ENCODE data around the gene OFD1.
"Not testable (repeated sequence)": the region's sequence is repeated elsewhere in the genome, so short reads cannot be mapped to it uniquely, and the experiment has no call there.

The OFD1 gene

GRCh38 chrX:13703589-13703988, 31.0 kb upstream of the OFD1 start:
- Histone ChIP-seq H3K9ac (ENCODE audit: low read length) (no peak overlapping the region), H3K4me3 (ENCODE audit: low read depth, low read length) (no peak overlapping the region), H3K27ac (ENCODE audit: low read depth, low read length) (no peak overlapping the region)

GRCh38 chrX:13711141-13711540, 23.4 kb upstream of the OFD1 start:
- no peak overlapping the region for H3K9ac ChIP-seq (ENCODE audit: low read length)
- H3K27ac ChIP-seq (ENCODE audit: low read depth, low read length), result no peak overlapping the region
- H3K4me3 ChIP-seq (ENCODE audit: low read depth, low read length), result no peak overlapping the region
- no peaks in the 10 kb centered on the region for H3K27me3 ChIP-seq (ENCODE audit: control insufficient read depth, insufficient read depth, low read length)
- no peaks in the 10 kb centered on the region for H3K4me1 ChIP-seq (ENCODE audit: control insufficient read depth, insufficient read depth, low read length)
- H3K36me3 ChIP-seq (ENCODE audit: control insufficient read depth, insufficient read depth, low read length), result peaks cover 64% of the 10 kb centered on the region
- no peaks in the 10 kb centered on the region for H3K9me3 ChIP-seq (ENCODE audit: control insufficient read depth, insufficient read depth, low read depth, low read length)

More at GRCh38 chrX:13703589-13703988, 31.0 kb upstream of the OFD1 start:
- Histone ChIP-seq H3K36me3 (ENCODE audit: control insufficient read depth, insufficient read depth, low read length) (peaks cover 24% of the 10 kb centered on the region), H3K27me3 (ENCODE audit: control insufficient read depth, insufficient read depth, low read length) (no peaks in the 10 kb centered on the region), H3K4me1 (ENCODE audit: control insufficient read depth, insufficient read depth, low read length) (peaks cover 13% of the 10 kb centered on the region), H3K9me3 (ENCODE audit: control insufficient read depth, insufficient read depth, low read depth, low read length) (no peaks in the 10 kb centered on the region)

- H3K9ac ChIP-seq (ENCODE audit: low read length), result no peak overlapping the region
- no peaks in the 10 kb centered on the region; the same call in 1 of the 2 replicates for H3K27me3 ChIP-seq (ENCODE audit: control insufficient read depth, insufficient read depth, low read length)
- H3K4me3 ChIP-seq (ENCODE audit: low read depth, low read length), result no peak overlapping the region
- no peaks in the 10 kb centered on the region for H3K9me3 ChIP-seq (ENCODE audit: control insufficient read depth, insufficient read depth, low read depth, low read length)
- H3K27ac ChIP-seq (ENCODE audit: low read depth, low read length), result no peak overlapping the region
- peaks cover 71% of the 10 kb centered on the region for H3K36me3 ChIP-seq (ENCODE audit: control insufficient read depth, insufficient read depth, low read length)
- peaks cover 5% of the 10 kb centered on the region; the same call in 1 of the 2 replicates for H3K4me1 ChIP-seq (ENCODE audit: control insufficient read depth, insufficient read depth, low read length)
Observed at GRCh38 chrX:13716455-13716854, 18.1 kb upstream of the OFD1 start.

GRCh38 chrX:13716905-13717304, 17.6 kb upstream of the OFD1 start:
- Histone ChIP-seq H3K9me3 (ENCODE audit: control insufficient read depth, insufficient read depth, low read depth, low read length) (no peaks in the 10 kb centered on the region), H3K9ac (ENCODE audit: low read length) (no peak overlapping the region), H3K27ac (ENCODE audit: low read depth, low read length) (no peak overlapping the region), H3K27me3 (ENCODE audit: control insufficient read depth, insufficient read depth, low read length) (no peaks in the 10 kb centered on the region; the same call in 1 of the 2 replicates), H3K36me3 (ENCODE audit: control insufficient read depth, insufficient read depth, low read length) (peaks cover 66% of the 10 kb centered on the region), H3K4me1 (ENCODE audit: control insufficient read depth, insufficient read depth, low read length) (peaks cover 5% of the 10 kb centered on the region; the same call in 1 of the 2 replicates), H3K4me3 (ENCODE audit: low read depth, low read length) (no peak overlapping the region)

GRCh38 chrX:13717700-13718472, 16.7 kb upstream of the OFD1 start:
- Histone ChIP-seq H3K4me3 (ENCODE audit: low read depth, low read length) (no peak overlapping the region), H3K36me3 (ENCODE audit: control insufficient read depth, insufficient read depth, low read length) (peaks cover 63% of the 10 kb centered on the region), H3K4me1 (ENCODE audit: control insufficient read depth, insufficient read depth, low read length) (peaks cover 5% of the 10 kb centered on the region; the same call in 1 of the 2 replicates), H3K27me3 (ENCODE audit: control insufficient read depth, insufficient read depth, low read length) (no peaks in the 10 kb centered on the region; the same call in 1 of the 2 replicates), H3K9ac (ENCODE audit: low read length) (peak overlapping the region; percentile 47), H3K9me3 (ENCODE audit: control insufficient read depth, insufficient read depth, low read depth, low read length) (no peaks in the 10 kb centered on the region), H3K27ac (ENCODE audit: low read depth, low read length) (no peak overlapping the region; the same call in 1 of the 2 replicates)

GRCh38 chrX:13719192-13719856, 15.2 kb upstream of the OFD1 start:
- Histone ChIP-seq H3K4me3 (ENCODE audit: low read depth, low read length) (no peak overlapping the region), H3K27me3 (ENCODE audit: control insufficient read depth, insufficient read depth, low read length) (no peaks in the 10 kb centered on the region; the same call in 1 of the 2 replicates), H3K27ac (ENCODE audit: low read depth, low read length) (no peak overlapping the region), H3K36me3 (ENCODE audit: control insufficient read depth, insufficient read depth, low read length) (peaks cover 63% of the 10 kb centered on the region), H3K9me3 (ENCODE audit: control insufficient read depth, insufficient read depth, low read depth, low read length) (no peaks in the 10 kb centered on the region), H3K4me1 (ENCODE audit: control insufficient read depth, insufficient read depth, low read length) (peaks cover 6% of the 10 kb centered on the region; the same call in 1 of the 2 replicates), H3K9ac (ENCODE audit: low read length) (no peak overlapping the region)

GRCh38 chrX:13721371-13721770, 13.2 kb upstream of the OFD1 start:
- Histone ChIP-seq H3K9me3 (ENCODE audit: control insufficient read depth, insufficient read depth, low read depth, low read length) (no peaks in the 10 kb centered on the region), H3K36me3 (ENCODE audit: control insufficient read depth, insufficient read depth, low read length) (peaks cover 46% of the 10 kb centered on the region), H3K9ac (ENCODE audit: low read length) (no peak overlapping the region), H3K4me1 (ENCODE audit: control insufficient read depth, insufficient read depth, low read length) (peaks cover 11% of the 10 kb centered on the region; the same call in 1 of the 2 replicates), H3K27ac (ENCODE audit: low read depth, low read length) (no peak overlapping the region), H3K27me3 (ENCODE audit: control insufficient read depth, insufficient read depth, low read length) (no peaks in the 10 kb centered on the region; the same call in 1 of the 2 replicates), H3K4me3 (ENCODE audit: low read depth, low read length) (no peak overlapping the region)

- Histone ChIP-seq H3K4me1 (ENCODE audit: control insufficient read depth, insufficient read depth, low read length) (peaks cover 11% of the 10 kb centered on the region; the same call in 1 of the 2 replicates), H3K27me3 (ENCODE audit: control insufficient read depth, insufficient read depth, low read length) (no peaks in the 10 kb centered on the region; the same call in 1 of the 2 replicates), H3K9ac (ENCODE audit: low read length) (no peak overlapping the region), H3K36me3 (ENCODE audit: control insufficient read depth, insufficient read depth, low read length) (peaks cover 43% of the 10 kb centered on the region), H3K27ac (ENCODE audit: low read depth, low read length) (no peak overlapping the region), H3K9me3 (ENCODE audit: control insufficient read depth, insufficient read depth, low read depth, low read length) (no peaks in the 10 kb centered on the region), H3K4me3 (ENCODE audit: low read depth, low read length) (no peak overlapping the region)
Observed at GRCh38 chrX:13721819-13722519, 12.6 kb upstream of the OFD1 start.

GRCh38 chrX:13724878-13725277, 9.7 kb upstream of the OFD1 start:
- H3K27ac ChIP-seq (ENCODE audit: low read depth, low read length); H3K9ac ChIP-seq (ENCODE audit: low read length); H3K4me1 ChIP-seq (ENCODE audit: control insufficient read depth, insufficient read depth, low read length); H3K9me3 ChIP-seq (ENCODE audit: control insufficient read depth, insufficient read depth, low read depth, low read length); H3K4me3 ChIP-seq (ENCODE audit: low read depth, low read length); H3K27me3 ChIP-seq (ENCODE audit: control insufficient read depth, insufficient read depth, low read length): not testable (repeated sequence)
- H3K36me3 ChIP-seq (ENCODE audit: control insufficient read depth, insufficient read depth, low read length), result peaks cover 17% of the 10 kb centered on the region

GRCh38 chrX:13726583-13726982, 8.0 kb upstream of the OFD1 start:
- H3K4me1 ChIP-seq (ENCODE audit: control insufficient read depth, insufficient read depth, low read length); H3K9ac ChIP-seq (ENCODE audit: low read length); H3K27me3 ChIP-seq (ENCODE audit: control insufficient read depth, insufficient read depth, low read length); H3K27ac ChIP-seq (ENCODE audit: low read depth, low read length); H3K36me3 ChIP-seq (ENCODE audit: control insufficient read depth, insufficient read depth, low read length); H3K4me3 ChIP-seq (ENCODE audit: low read depth, low read length); H3K9me3 ChIP-seq (ENCODE audit: control insufficient read depth, insufficient read depth, low read depth, low read length): not testable (repeated sequence)

GRCh38 chrX:13730523-13730922, 4.0 kb upstream of the OFD1 start:
- not testable (repeated sequence) for H3K36me3 ChIP-seq (ENCODE audit: control insufficient read depth, insufficient read depth, low read length); H3K4me1 ChIP-seq (ENCODE audit: control insufficient read depth, insufficient read depth, low read length); H3K9me3 ChIP-seq (ENCODE audit: control insufficient read depth, insufficient read depth, low read depth, low read length); H3K27ac ChIP-seq (ENCODE audit: low read depth, low read length); H3K27me3 ChIP-seq (ENCODE audit: control insufficient read depth, insufficient read depth, low read length); H3K9ac ChIP-seq (ENCODE audit: low read length); H3K4me3 ChIP-seq (ENCODE audit: low read depth, low read length)

All from HUES6 (cell line).